ENCODE results near the gene OSM.
A peak's percentile ranks its signal among the peaks of the same experiment; 100 is the strongest.

The OSM gene

GRCh38 chr22:30251711-30252110, 14.9 kb downstream of the OSM start:
- Histone ChIP-seq H3K4me3 (ENCODE audit: low read depth in 1 of 2, low read length in 1 of 2) (peak overlapping the region in 1 of 2 experiments; percentile 7), H3K4me1 (ENCODE audit: control insufficient read depth in 1 of 2, insufficient read depth in 1 of 2, low read depth in 1 of 2, low read length in 1 of 2) (peaks cover 74 to 79% of the 10 kb centered on the region in 2 experiments), H3K9me3 (no peaks in the 10 kb centered on the region), H3K27ac (peak overlapping the region; percentile 83), H3K27me3 (peaks cover 20% of the 10 kb centered on the region), H3K36me3 (no peaks in the 10 kb centered on the region)
- no peak for TF ChIP-seq CTCF (IDR thresholded peaks at IDR 0.05)

GRCh38 chr22:30250661-30251267, 15.9 kb downstream of the OSM start:
- no peak for TF ChIP-seq CTCF (IDR thresholded peaks at IDR 0.05)
- Histone ChIP-seq H3K4me3 (ENCODE audit: low read depth in 1 of 2, low read length in 1 of 2) (no peak overlapping the region), H3K36me3 (no peaks in the 10 kb centered on the region), H3K4me1 (ENCODE audit: control insufficient read depth in 1 of 2, insufficient read depth in 1 of 2, low read depth in 1 of 2, low read length in 1 of 2) (peaks cover 74 to 78% of the 10 kb centered on the region in 2 experiments), H3K27me3 (peaks cover 30% of the 10 kb centered on the region), H3K27ac (no peak overlapping the region), H3K9me3 (no peaks in the 10 kb centered on the region)

GRCh38 chr22:30250039-30250565, 16.5 kb downstream of the OSM start:
- no peak overlapping the region for H3K4me3 ChIP-seq (ENCODE audit: low read depth in 1 of 2, low read length in 1 of 2)
- H3K4me1 ChIP-seq (ENCODE audit: control insufficient read depth in 1 of 2, insufficient read depth in 1 of 2, low read depth in 1 of 2, low read length in 1 of 2): peaks cover 76 to 78% of the 10 kb centered on the region in 2 experiments
- H3K27ac ChIP-seq: no peak overlapping the region
- H3K36me3 ChIP-seq: no peaks in the 10 kb centered on the region
- H3K9me3 ChIP-seq: no peaks in the 10 kb centered on the region
- peaks cover 36% of the 10 kb centered on the region for H3K27me3 ChIP-seq
- no peak for TF ChIP-seq CTCF (IDR thresholded peaks at IDR 0.05)

- Histone ChIP-seq H3K4me1 (ENCODE audit: control insufficient read depth in 1 of 2, insufficient read depth in 1 of 2, low read depth in 1 of 2, low read length in 1 of 2) (peaks cover 75 to 76% of the 10 kb centered on the region in 2 experiments), H3K27me3 (peaks cover 44% of the 10 kb centered on the region), H3K4me3 (ENCODE audit: low read depth in 1 of 2, low read length in 1 of 2) (no peak overlapping the region), H3K36me3 (no peaks in the 10 kb centered on the region), H3K9me3 (no peaks in the 10 kb centered on the region), H3K27ac (no peak overlapping the region)
- TF ChIP-seq CTCF (IDR thresholded peaks at IDR 0.05): no peak
These were observed 17.3 kb downstream of the OSM start for GRCh38 chr22:30249049-30250038.

- H3K4me3 ChIP-seq (ENCODE audit: low read depth in 1 of 2, low read length in 1 of 2): no peak overlapping the region
- H3K9me3 ChIP-seq: no peaks in the 10 kb centered on the region
- H3K4me1 ChIP-seq (ENCODE audit: control insufficient read depth in 1 of 2, insufficient read depth in 1 of 2, low read depth in 1 of 2, low read length in 1 of 2): peaks cover 69% of the 10 kb centered on the region in 2 experiments
- no peaks in the 10 kb centered on the region for H3K36me3 ChIP-seq
- no peak overlapping the region for H3K27ac ChIP-seq
- no peak for TF ChIP-seq CTCF (IDR thresholded peaks at IDR 0.05)
- peaks cover 47% of the 10 kb centered on the region for H3K27me3 ChIP-seq
These were observed 18.2 kb downstream of the OSM start for GRCh38 chr22:30248484-30248883.
